Stimulated activated CD4-positive, alpha-beta T cell treated with anti-CD3 and anti-CD28 coated beads, Interleukin-2, amount 100 ng/mL, for 4 hours (primary cell): Measurements from ENCODE around the gene PILRA.
A peak's percentile ranks its signal among the peaks of the same experiment; 100 is the strongest.
"Not testable (repeated sequence)": the region's sequence is repeated elsewhere in the genome, so short reads cannot be mapped to it uniquely, and the experiment has no call there.

Experiments used
- DNase-seq: peaks from one replicate; pipeline ENCODE4 v3.0.0-alpha.2; 2020; ENCODE audit warnings: low read depth

The PILRA gene

GRCh38 chr7:100373261-100373831 is at the start of gene PILRA:
Gene PILRA, plus strand, starts transcription at chr7:100373487. Its CDS starts 170 bp downstream, at chr7:100373657.
- DNase-seq: no peak

GRCh38 chr7:100324194-100324593 is 49.1 kb upstream of the PILRA start:
- DNase-seq: not testable (repeated sequence)

DNA sequence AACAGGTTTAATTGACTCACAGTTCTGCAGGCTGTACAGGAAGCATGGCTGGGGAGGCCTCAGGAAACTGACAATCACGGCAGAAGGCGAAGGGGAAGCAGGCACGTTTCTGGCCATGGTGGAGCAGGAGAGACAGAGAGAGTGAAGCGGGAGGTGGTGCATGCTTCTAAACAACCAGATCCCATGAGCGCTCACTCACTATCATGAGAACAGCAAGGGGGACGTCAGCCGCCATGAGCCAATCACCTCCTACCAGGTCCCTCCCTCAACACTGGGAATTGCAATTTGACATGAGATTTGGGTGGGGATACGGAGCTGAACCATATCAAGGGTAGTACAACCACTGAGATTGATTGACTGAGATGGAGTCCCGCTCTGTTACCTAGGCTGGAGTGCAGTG is 47.6 kb upstream of the PILRA start:
- not testable (repeated sequence) for DNase-seq

- DNase-seq: not testable (repeated sequence)
Measured at GRCh38 chr7:100326914-100327313, 46.4 kb upstream of the PILRA start.

DNA sequence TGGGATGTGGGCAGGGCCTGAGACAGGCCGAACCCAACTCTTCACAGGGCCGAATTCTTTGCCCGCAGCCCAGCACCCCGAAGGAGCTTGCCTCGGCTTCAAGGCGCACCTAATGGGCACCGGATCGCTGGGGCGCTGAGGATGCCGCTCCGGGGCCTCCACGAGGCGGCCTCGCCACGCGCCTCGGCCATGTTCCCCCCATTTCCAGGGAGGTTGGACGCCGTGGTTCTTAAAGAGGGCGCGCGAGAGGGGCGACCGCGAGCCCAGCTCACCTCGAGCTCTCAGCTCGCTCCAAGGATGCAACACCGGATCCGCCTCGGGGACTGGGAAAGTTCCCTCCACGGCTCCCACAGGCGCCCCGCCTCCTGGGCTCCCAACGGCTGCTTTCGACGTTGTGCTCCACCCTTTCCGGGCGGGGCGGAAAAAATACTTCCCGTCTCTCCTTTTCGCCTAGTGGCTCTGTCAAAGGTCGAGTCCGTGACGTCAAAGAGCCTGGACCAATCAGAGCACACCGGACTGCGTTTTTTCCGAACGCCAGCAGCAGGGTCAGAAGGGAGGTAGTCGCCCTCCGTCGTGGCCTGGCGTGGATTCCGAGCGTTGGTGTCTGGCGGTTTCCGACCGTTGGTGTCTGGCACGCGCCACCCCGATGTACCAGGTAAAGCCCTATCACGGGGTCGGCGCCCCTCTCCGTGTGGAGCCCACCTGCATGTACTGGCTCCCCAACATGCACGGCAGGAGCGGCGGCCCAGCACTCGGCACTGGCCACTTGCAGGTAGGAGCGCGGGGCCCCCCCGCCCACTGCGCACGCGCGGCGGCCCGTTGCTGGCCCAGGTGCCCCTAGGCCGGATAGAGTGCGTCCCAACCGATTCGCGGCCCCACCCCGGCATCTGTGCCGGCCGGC is 37.5 kb upstream of the PILRA start:
- DNase-seq: peak; percentile 77

DNA sequence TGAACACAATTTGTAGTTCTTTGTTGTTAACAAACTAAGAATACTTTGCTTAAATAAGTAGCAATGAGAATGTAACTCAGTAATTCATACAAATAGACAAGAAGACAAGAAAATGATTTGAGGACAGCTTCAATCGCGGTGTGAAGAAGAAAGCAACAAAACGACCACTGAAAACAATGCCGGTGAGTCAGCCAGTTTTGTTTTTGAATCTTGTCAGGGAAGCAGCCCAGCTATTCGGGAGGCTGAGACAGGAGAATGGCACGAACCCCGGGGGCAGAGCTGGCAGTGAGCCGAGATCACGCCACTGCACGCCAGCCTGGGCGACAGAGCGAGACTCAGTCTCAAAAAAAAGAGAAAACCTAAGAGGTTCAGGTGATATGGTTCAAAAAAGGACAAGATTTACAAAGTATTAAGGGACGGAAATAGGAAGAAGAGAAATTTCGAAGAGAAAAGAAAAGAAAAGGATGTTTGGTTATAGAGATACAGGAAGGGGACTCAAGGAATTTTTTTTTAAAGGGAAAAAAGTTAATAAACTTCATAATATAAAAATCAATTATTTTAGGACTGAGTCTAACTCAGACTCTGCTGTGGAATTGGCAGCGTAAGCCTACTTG is 35.1 kb upstream of the PILRA start:
- DNase-seq: not testable (repeated sequence)

DNA sequence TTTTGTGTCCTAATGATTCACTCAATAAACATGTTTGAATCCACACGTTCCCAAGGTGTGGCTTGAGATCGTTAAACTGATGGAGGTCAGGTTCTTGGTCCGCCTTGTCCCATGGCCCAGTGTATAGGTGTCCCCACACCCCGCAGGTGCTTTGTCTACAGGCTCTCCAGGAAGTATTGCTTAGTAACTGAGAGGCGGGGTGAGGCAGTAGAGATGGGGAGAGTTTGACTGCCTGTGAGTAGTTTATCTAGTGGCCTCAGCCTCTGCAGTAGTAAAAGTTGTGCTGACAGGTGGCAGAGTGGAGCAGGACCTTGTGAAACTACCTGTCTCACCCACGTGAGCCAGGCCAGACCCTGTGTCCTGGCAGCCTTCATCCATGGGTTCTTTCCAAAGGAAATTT is 32.0 kb upstream of the PILRA start:
- not testable (repeated sequence) for DNase-seq

DNA sequence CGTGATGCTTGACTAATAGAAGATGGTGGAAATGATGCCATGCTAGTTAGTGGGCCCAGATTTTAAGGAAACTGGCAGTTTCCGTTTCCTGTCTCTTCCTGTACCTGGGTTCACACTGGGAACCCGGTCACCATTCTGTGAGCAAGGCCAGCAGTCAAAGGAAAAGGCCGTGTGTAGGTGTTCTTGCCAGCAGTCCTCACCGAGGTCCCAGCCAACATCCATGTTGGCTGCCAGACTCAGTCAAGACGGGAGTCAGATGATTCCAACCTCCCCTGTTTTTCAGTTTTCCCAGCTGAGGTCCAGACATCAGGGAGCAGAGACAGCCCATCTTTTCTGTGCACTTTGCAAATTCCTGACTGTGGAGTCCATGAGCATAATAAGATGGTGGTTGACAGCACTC is 30.5 kb upstream of the PILRA start:
- no peak for DNase-seq

- DNase-seq: not testable (repeated sequence)
Measured at GRCh38 chr7:100344124-100344559, 29.1 kb upstream of the PILRA start.

DNA sequence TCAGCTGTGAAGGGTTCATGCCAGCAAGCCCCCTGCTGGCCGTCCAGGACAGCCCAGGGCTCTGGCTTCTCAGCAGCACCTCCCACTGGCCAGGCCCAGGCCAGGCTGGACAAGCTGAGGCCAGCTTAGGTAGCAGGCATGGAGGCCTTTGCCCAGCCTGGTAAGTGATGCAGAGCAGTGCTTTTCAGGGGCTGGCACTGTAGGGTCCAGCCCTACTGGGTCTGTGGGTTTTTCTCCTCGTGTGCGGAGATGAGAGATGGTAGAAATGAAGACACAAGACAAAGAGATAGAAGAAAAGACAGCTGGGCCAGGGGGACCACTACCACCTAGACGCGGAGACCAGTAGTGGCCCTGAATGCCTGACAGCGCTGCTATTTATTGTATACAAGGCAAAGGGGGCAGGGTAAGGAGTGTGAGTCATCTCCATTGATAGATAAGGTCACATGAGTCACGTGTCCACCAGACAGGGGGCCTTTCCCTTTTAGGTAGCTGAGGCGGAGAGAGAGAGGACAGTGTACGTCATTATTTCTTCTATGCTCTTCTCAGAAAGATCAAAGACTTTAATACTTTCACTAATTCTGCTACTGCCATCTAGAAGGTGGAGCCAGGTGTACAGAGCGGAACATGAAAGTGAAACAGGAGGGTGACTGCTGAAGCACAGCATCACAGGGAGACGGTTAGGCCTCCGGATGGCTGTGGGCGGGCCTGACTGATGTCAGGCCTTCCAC is 28.6 kb upstream of the PILRA start:
- DNase-seq: peak; percentile 83

GRCh38 chr7:100345288-100345672 is 28.0 kb upstream of the PILRA start:
- DNase-seq: peak; percentile 47

GRCh38 chr7:100346921-100347320 is 26.4 kb upstream of the PILRA start:
- DNase-seq: no peak

GRCh38 chr7:100348805-100349204 is 24.5 kb upstream of the PILRA start:
- DNase-seq: no peak

DNA sequence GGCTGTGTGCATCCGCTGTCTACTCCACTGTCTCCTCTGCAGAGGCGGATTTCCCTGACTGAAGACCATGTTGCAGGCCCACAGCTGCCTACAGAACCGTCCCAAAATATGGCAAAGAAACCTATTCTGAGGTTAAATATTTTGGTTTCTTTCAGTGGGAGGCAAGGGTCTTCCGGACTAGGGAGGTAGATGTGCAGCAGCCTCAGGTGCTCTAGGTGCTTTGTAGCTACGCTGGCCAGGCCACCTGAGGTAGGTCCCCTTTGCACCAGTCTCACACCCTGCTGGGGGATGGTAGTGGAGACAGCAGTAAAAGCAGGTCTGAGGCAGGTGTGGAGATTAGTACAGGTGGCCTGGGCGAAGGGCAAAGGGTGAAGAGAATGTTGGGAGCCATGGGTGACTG is 23.5 kb upstream of the PILRA start:
- DNase-seq: no peak

DNA sequence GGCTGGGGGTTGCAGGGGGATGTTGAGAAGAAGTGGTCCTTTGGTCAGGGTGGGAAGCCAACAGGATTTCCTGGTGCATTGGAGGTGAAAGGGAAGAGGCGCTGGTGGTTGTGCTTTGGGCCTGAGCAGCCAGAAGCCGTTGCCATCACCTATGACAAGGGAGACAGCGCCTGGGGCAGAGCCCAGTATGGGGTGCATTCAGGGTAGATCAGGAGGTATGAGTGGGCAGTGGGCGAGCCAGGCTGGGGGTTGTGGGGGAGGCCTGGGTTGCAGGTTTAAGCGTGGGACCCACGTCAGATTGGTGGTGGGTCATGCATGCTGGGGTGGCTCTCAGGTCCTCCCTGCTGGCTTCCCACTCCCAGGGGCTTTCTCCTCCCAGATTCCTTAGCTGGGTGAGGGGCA is 21.6 kb upstream of the PILRA start:
- no peak for DNase-seq

GRCh38 chr7:100352230-100352781 is 21.0 kb upstream of the PILRA start:
- DNase-seq: not testable (repeated sequence)

DNA sequence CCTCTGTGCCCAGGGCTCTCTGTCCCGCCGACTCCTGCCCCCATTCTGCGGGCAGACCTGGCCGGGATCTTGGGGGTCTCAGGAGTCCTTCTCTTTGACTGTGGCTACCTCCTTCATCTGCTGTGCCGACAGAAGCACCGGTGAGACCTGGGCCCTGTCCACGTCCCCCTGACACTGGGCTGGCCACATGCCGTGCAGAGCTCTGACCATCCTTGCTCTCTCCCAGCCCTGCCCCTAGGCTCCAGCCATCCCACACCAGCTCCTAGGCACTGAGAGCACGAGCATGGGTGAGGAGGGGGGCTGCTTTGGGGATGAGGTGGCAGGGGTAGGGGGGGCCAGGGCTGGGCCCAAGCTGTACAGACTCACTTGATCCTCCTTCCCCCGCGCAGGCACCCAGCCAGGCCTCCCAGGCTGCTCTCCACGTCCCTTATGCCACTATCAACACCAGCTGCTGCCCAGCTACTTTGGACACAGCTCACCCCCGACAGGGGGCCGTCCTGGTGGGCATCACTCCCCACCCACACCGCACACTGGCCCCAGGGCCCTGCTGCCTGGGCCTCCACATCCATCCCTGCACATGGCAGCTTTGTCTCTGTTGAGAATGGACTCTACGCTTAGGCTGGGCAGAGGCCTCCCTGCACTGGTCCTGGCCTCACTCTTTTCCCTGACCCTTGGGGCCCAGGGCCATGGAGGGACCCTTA is 20.2 kb upstream of the PILRA start:
- no peak for DNase-seq

DNA sequence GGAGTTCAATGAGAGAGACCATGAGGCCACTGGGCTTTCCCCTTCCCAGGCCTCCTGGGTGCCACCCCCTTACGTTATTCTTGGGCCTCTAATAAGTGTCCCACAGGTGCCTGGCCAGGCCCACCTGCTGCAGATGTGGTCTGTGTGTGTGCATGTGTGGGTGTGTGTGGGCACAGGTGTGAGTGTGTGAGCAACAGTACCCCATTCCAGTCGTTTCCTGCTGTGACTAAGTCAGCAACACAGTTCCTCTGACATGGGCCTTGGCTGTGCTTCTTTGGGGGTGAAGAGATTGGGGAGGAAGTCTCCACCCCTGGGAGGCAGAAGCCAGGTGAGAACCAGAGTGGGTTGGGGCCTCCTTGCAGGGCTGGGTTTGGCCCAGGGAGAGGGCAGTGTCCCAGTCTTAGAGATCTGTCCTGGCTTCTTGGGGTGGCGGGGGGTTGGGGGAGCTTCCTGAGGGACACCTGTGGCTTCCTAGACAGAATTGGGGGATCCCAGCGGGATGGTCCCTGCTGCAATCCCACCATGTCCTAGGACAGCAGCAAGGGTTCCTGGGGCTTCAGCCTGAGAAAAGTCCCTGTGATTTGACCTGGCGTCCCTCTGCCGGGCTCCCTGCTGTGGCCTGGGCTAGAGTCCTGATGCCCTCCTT is 19.5 kb upstream of the PILRA start:
- DNase-seq: peak; percentile 54

DNA sequence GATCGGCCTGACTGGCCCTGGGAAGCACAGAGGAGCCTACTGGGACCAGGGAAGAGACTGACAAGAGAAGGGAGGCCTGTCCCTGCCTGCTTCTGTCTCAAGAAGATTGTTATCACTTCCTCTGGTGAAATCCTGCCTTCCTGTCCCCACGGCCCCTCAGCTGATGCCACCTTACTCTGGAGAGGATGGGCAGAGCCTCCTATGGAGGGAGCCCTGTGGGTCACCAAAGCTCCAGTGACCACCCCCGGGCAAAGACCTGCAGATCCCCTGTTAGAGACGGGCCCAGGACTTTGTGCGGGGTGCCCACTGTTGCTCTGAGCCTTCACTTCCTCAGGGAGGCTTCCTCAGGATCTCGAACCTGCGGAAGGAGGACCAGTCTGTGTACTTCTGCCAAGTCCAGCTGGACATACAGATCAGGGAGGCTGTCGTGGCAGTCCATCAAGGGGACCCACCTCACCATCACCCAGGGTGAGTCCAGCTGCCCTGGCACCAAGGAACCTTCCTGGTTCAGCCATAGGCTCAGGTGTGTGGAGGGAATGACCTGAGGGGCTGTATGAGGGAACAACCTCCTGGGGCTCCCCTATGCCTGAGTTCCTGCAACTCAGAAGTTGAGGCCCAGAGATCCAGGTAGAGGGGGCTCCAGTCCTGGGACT is 16.7 kb upstream of the PILRA start:
- DNase-seq: no peak

DNA sequence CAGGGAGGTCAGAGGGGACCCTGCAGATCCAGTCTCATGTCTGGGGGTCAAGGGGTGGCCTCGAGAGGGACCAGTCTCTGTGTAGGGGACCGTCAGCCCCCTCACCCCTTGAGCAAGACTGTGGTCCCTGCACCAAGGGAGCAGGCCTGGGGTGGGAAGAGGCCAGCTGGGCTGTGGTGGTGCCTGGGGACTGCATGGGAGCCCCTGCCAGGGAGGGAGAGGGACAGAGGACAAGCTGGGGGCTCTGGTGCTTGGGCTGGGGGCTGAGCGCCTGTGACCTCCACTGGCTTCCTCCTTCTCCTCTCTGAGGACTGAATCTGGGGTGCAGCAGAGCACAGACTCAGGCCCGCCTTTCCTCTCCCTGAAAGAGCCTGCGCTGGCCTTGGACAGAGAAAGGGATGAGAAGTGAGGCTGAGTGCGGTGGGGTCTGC is 16.1 kb upstream of the PILRA start:
- DNase-seq: no peak
